Heart left ventricle (tissue), 16 donors: Measurements from ENCODE around the gene MIDN. TPM values are rescaled to one million over a fixed set of nuclear protein-coding genes. Genes with fewer than 3 reads are reported as not detected.

Experiments
- ATAC-seq, 4 donors: fragments of 200-7000 bp; cut with Tn5 transposase; one replicate each; pipeline ENCODE4 v1.9.1; 2020 to 2022; ENCODE audit warnings: moderate library complexity in 4 of 4, mild to moderate bottlenecking in 3 of 4, moderate number of reproducible peaks in 1 of 4
- DNase-seq, 5 donors: peaks; one replicate each; pipeline ENCODE4 v3.0.0-alpha.2; 2020
- H3K27ac ChIP-seq, 12 donors: fragments of 200-600 bp; sonication (generic) in 4 of 12; one replicate each; pipeline versions ENCODE4 v1.5.0 to v1.8.0; 2016 to 2022; ENCODE audit warnings: mild to moderate bottlenecking in 2 of 12
- H3K27me3 ChIP-seq, 9 donors: fragments of 200-600 bp; sonication (generic) in 2 of 9; one replicate each; pipeline versions ENCODE4 v1.5.1 to v1.8.0; 2016 to 2022; ENCODE audit warnings: mild to moderate bottlenecking in 3 of 9
- H3K36me3 ChIP-seq, 9 donors: fragments of 200-600 bp; sonication (generic) in 2 of 9; one replicate each; pipeline versions ENCODE4 v1.5.0 to v1.8.0; 2018 to 2022; ENCODE audit warnings: mild to moderate bottlenecking in 2 of 9
- H3K4me1 ChIP-seq, 12 donors: fragments of 200-600 bp; sonication (generic) in 4 of 12; one replicate each; pipeline versions ENCODE4 v1.5.0 to v1.8.0; 2016 to 2022; ENCODE audit warnings: mild to moderate bottlenecking in 3 of 12
- H3K4me3 ChIP-seq, 12 donors: fragments of 200-600 bp; sonication (generic) in 4 of 12; one replicate each; pipeline versions ENCODE4 v1.5.0 to v1.8.0; 2017 to 2022; ENCODE audit warnings: mild to moderate bottlenecking in 9 of 12, moderate library complexity in 4 of 12
- H3K9me3 ChIP-seq, 12 donors: fragments of 200-600 bp; sonication (generic) in 4 of 12; one replicate each; pipeline versions ENCODE4 v1.5.0 to v1.8.0; 2016 to 2022; ENCODE audit warnings: mild to moderate bottlenecking in 1 of 12
- CTCF ChIP-seq, 12 donors: fragments of 200-600 bp; sonication (generic) in 4 of 12; IDR thresholded peaks; one replicate each; pipeline versions ENCODE4 v1.5.0 to v1.8.0; 2018 to 2022; ENCODE audit warnings: antibody characterized with exemption in 12 of 12, mild to moderate bottlenecking in 5 of 12
- POLR2A ChIP-seq, 2 donors: fragments of 450-650 bp; IDR thresholded peaks; one replicate each; pipeline ENCODE4 v1.6.1; 2017; ENCODE audit warnings: antibody characterized with exemption in 2 of 2, mild to moderate bottlenecking in 2 of 2, moderate library complexity in 2 of 2
- WGBS, 4 donors: extraction: QIAGEN DNeasy Blood & Tissue Kit in 2 of 4; methylation state at CpG; one replicate each; pipeline versions ENCODE4 v1.1.5 to v1.1.7; 2013 to 2018; 5-methylcytosine and 5-hydroxymethylcytosine counted together
- intact Hi-C, 10 donors: fragments of 100-400 bp; cut with DNase I; formaldehyde crosslinking; loops; one replicate each; pipeline versions ENCODE4 v1.11.1 to v1.14.2; 2022
- polyA plus RNA-seq, 2 donors: library from polyadenylated mRNA; stranded (reverse); fragments of 200-250 nt; gene quantifications; one replicate each; pipeline ENCODE4 v1.2.3, GENCODE V29; 2013
- total RNA-seq, 9 donors: library from RNA; depleted of rRNA in 2 of 9; stranded (reverse); fragments of >200 nt in 2 of 9; fragmentation: NEBNext Ultra II Directional in 3 of 9; extraction: Animal tissue kit (Norgen Biotek cat#: 25700) in 3 of 9; gene quantifications; one replicate each; pipeline versions ENCODE4 v1.1.0 to v1.2.4, GENCODE V29; 2016 to 2023
- donor health status: ischemic (EF 13 %, LVEDD 7.1; RV severe dilation, severe dysfunction).
- donor health status: healthy with polysubstance abuse.
- donor health status: DM: no; HTN: yes; CAD: no.
- donor health status: DM: no; HTN: no; CAD: no.
- donor health status: ischemic (EF 25% LVEDD 6.9; RV normal size, moderate dysfunction).
- donor health status: ischemic (EF 25% LVEDD 5.7; RV mildly dilated, moderate dysfunction).
- donor health status: healthy.
- donor health status: DM: yes; HTN: yes; CAD: no.
- donor health status: ischemic (EF 35%, LVEDD 5.7; RV mildly dilated, moderate dysfunction).
- donor health status: nonischemic (EF 11% LVEDD 7.7; RV severe dilation, severe dysfunction).
- donor health status: DM: yes; HTN: yes; CAD: no.
- donor health status: PGD.
- donor health status: ischemic (EF 29% LVEDD 5.4; RV normal size, mild dysfunction).
- donor health status: nonischemic (EF 23%, LVEDD 6.1; RV moderate dilation, normal function).

The MIDN gene
- total and polyA plus RNA-seq, 11 donors: 25.8 to 115 (median 50.7) TPM

- Histone ChIP-seq H3K4me3 (no peak overlapping the region), H3K27me3 (no peaks in the 10 kb centered on the region), H3K27ac (no peak overlapping the region), H3K9me3 (no peaks in the 10 kb centered on the region), H3K4me1 (peaks cover 0 to 20% (median 12%) of the 10 kb centered on the region in 12 donors), H3K36me3 (peaks cover 0 to 50% (median 41%) of the 10 kb centered on the region in 9 donors)
- TF ChIP-seq CTCF (IDR thresholded peaks at IDR 0.05): no peak
- DNase-seq: no peak
- 96 to 97% (median 97%) methylated on average over 97 to 100 of the region's 100 CpGs for WGBS, 4 donors
- ATAC-seq: no peak
- intact Hi-C loops: no loop called here
These were observed 20.0 kb upstream of the MIDN start for GRCh38 chr19:1228161-1228957.

GRCh38 chr19:1229056-1229923 lies 19.1 kb upstream of the MIDN start:
- H3K27me3 ChIP-seq: no peaks in the 10 kb centered on the region
- no peaks in the 10 kb centered on the region for H3K9me3 ChIP-seq
- 94 to 96% (median 96%) methylated on average over 120 to 158 of the region's 158 CpGs for WGBS, 4 donors
- H3K4me3 ChIP-seq: no peak overlapping the region
- no peak for DNase-seq
- intact Hi-C loops: no loop called here
- no peak overlapping the region for H3K27ac ChIP-seq
- no peak for TF ChIP-seq POLR2A (IDR thresholded peaks at IDR 0.05)
- TF ChIP-seq CTCF (IDR thresholded peaks at IDR 0.05): no peak
- peaks cover 0 to 42% (median 33%) of the 10 kb centered on the region in 9 donors for H3K36me3 ChIP-seq
- peaks cover 0 to 22% (median 13%) of the 10 kb centered on the region in 12 donors for H3K4me1 ChIP-seq
- no peak for ATAC-seq

GRCh38 chr19:1229924-1230782 lies 18.2 kb upstream of the MIDN start:
- TF ChIP-seq CTCF (IDR thresholded peaks at IDR 0.05) (no peak), POLR2A (IDR thresholded peaks at IDR 0.05) (no peak)
- 91 to 92% (median 92%) methylated on average over 12 to 61 of the region's 61 CpGs for WGBS, 4 donors
- Histone ChIP-seq H3K4me3 (no peak overlapping the region), H3K27ac (no peak overlapping the region), H3K9me3 (no peaks in the 10 kb centered on the region), H3K4me1 (peaks cover 0 to 22% (median 13%) of the 10 kb centered on the region in 12 donors), H3K27me3 (no peaks in the 10 kb centered on the region), H3K36me3 (peaks cover 0 to 34% (median 27%) of the 10 kb centered on the region in 9 donors)
- intact Hi-C loops: no loop called here
- ATAC-seq (no peak), DNase-seq (no peak)
